Activated T-cell treated with anti-CD3 and anti-CD28 coated beads for 4 hours (primary cell): ENCODE data around the gene ASB9.
"Not testable (repeated sequence)": the region's sequence is repeated elsewhere in the genome, so short reads cannot be mapped to it uniquely, and the experiment has no call there.

Experiments
- DNase-seq: peaks from one replicate; pipeline ENCODE4 v3.0.0-alpha.2; 2020

ASB9 gene

DNA sequence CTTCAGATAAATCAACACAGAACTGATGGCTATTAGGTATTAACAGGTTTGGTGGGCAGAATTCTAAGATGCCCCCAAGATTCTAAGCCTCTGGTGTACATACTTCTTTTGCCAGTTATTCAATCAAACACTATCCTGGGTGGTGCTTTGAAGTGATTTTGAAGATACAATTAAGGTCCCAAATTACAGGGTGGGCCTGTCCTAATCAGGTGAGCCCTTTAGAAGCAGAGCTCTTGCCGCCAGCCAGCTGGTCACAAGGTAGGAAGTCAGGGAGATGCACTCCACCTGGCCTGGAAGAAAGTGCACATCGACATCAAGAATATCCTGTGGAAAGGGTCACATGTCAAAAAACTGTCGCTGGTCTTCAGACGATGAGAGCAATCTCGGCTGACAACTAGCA is 29.5 kb downstream of the ASB9 start:
- no peak for DNase-seq

- DNase-seq, result no peak
Measured at GRCh38 chrX:15236146-15236545, 33.7 kb downstream of the ASB9 start.

GRCh38 chrX:15235001-15235400 is 34.9 kb downstream of the ASB9 start:
- DNase-seq, result no peak

GRCh38 chrX:15233416-15234015 is 36.4 kb downstream of the ASB9 start:
- no peak for DNase-seq

GRCh38 chrX:15224747-15225146 is 45.1 kb downstream of the ASB9 start:
- DNase-seq, result no peak

GRCh38 chrX:15221321-15221720 is 48.6 kb downstream of the ASB9 start:
- no peak for DNase-seq

GRCh38 chrX:15217161-15217560 is 52.7 kb downstream of the ASB9 start:
- no peak for DNase-seq

GRCh38 chrX:15216280-15216679 is 53.6 kb downstream of the ASB9 start:
- no peak for DNase-seq

DNA sequence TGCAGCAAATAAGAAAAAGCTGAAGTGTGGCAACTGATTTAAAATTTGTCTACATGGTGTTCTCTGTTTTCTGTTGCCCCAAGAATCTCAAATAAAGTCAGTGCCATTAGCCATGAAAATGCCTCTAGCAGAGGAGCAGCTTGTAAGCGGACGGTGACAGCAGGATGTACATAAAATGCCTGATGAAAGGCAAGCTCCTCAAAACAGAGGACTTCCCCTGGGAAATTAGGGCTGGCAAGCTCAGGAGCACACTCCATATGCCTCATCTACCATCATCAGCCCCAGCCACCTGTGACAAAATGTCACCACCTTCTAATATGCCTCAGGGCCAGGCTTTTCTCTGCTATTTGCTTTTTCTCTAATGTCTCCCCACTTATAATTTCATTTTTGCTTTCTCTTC is 54.5 kb downstream of the ASB9 start:
- DNase-seq, result no peak

- no peak for DNase-seq
Measured at GRCh38 chrX:15214588-15214987, 55.3 kb downstream of the ASB9 start.

DNA sequence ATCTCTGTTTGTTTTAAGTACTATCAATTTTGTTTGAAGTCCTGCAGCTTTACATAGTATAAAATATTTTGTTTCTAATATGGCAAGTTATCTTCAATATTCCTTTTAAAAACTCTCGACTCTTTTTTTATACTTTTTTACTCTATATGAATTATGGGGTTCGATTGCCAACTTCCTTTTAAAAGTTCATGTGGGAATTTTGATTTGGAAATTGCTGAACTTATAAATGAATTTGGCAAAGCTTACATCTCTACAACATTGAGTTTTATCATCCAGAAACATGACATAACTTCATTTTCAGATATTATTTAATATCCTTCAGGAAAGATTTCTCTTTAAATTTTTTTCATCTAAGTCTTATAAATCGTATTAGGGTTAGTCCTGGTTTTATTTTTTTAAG is 60.8 kb downstream of the ASB9 start:
- no peak for DNase-seq

DNA sequence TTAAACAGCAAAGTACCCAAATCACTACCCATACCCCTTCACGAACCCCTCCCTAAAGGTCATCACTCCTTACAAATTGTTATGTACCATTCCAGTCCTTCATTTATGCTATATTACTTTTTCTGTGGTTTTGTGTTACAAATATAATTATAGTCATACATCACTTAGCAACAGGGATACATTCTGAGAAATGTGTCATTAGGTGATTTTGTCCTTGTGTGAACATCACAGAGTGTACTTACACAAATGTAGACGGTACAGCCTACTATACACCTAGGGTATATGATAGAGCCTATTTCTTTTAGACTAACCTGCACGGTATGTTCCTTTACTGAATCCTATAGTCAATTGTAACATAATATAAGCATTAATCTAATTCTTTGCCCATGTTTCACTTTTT is 61.9 kb downstream of the ASB9 start:
- DNase-seq, result no peak

DNA sequence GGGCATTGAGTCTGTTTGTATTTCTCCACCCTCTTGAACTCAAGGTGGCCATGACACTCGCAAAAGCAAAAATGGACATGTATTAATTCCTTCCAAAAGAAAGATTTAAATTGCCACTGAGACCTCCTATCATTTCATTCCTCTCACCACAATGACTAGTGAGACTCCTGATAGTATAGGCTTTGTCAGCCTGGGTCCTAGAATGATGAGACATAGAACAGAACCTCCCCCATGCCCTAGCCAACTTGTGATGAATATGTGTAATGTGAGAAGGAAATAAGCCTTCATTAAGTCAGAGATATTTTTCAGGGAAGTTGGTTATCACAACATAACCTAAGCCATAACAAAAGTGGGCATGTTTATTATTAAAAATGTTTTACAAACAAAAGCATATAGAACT is 62.5 kb downstream of the ASB9 start:
- no peak for DNase-seq

- DNase-seq, result no peak
Measured at GRCh38 chrX:15206306-15206705, 63.6 kb downstream of the ASB9 start.

DNA sequence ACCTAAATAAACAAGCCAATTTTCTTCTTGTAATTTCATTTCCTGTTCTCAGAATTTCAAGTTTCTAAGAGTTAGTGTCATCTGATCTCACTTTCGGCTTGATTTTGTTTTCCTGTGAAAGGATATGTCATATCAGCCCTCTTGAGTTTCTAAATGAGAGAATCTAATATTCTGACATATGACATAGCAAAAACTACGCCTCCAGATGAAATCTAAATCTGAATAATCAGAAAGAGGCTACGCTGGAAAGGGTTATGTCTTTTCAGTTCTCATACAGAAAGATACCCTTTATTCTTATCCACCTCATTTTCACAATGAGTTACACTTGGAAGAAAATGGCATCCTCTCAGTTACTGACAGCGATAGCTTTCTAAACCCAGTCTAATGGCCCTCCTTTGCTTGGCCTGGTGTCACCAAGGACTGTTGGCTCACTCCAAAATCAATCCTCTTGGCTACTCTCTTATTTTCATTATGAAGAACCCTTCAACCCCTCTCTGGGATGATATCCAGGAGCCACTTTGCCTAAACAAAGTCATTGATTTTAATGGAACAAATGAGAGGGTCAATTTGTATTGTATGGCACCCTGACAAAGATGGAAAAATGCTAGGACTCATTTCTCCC is 65.6 kb downstream of the ASB9 start:
- no peak for DNase-seq

DNA sequence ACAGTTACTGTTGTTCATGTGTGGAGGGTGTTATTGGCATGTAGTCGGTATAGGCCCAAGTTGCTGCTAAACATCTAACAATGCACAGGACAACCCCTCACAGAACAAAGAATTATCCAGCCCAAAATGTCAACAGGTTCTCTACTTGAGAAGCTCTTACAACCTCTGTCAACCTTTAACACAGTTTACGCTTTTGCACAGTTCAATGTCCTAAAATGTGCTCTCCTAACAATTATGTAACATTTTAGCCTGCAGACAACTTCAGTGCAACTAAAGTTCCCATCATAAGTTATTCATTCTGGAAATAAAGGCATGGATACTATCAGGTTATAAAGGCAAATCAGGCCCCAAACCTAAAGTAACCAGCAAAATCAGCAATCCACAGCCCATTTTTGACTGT is 66.2 kb downstream of the ASB9 start:
- no peak for DNase-seq

GRCh38 chrX:15202454-15203177 is 67.3 kb downstream of the ASB9 start:
- no peak for DNase-seq

- no peak for DNase-seq
Measured at GRCh38 chrX:15200871-15201270, 69.0 kb downstream of the ASB9 start.

DNA sequence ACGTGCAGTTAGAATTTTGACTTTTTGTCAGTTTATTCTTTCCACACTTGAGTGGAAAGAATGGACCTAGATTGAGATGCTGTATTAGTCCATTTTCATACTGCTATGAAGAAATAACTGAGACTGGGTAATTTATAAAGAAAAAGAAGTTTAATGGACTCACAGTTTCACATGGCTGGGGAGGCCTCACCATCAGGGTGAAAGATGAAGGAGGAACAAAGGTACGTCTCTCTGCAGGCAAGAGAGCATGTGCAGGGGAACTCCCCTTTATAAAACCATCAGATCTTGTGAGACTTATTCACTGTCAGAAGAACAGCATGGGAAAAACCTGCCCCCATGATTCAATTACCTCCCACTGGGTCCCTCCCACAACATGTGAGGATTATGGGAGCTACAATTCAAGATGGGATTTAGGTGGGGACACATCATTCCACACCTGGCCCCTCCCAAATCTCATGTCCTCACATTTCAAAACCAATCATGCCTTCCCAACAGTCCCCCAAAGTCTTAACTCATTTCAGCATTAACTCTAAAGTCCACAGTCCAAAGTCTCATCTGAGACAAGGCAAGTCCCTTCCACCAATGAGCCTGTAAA is 71.2 kb downstream of the ASB9 start:
- not testable (repeated sequence) for DNase-seq

DNA sequence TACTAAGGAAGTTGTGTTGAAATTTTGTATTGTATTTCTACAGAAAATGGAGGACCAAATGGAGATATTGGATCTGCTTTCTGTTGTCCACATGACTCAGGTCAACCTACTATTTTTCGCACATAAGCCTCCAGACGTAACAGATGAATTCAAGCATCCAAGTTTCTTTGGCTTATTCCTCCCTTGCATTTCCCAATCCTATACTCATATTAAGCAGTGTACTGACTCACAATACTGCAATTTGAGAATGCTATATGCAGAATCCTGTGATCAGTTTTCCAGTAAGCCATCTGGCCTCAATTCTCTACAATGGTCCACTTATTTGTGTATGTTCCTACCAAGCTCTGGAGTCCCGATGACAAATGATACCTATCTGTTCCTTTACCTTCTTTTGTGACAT is 75.7 kb downstream of the ASB9 start:
- no peak for DNase-seq
